NCI-H526 (cell line): ENCODE data around the gene NAA80.
"Not testable (repeated sequence)": the region's sequence is repeated elsewhere in the genome, so short reads cannot be mapped to it uniquely, and the experiment has no call there.

Experiments
- DNase-seq, 2 experiments: peaks; one replicate each; lab custom pipeline; 2025; lab: John Stamatoyannopoulos, UW

Gene NAA80

DNA sequence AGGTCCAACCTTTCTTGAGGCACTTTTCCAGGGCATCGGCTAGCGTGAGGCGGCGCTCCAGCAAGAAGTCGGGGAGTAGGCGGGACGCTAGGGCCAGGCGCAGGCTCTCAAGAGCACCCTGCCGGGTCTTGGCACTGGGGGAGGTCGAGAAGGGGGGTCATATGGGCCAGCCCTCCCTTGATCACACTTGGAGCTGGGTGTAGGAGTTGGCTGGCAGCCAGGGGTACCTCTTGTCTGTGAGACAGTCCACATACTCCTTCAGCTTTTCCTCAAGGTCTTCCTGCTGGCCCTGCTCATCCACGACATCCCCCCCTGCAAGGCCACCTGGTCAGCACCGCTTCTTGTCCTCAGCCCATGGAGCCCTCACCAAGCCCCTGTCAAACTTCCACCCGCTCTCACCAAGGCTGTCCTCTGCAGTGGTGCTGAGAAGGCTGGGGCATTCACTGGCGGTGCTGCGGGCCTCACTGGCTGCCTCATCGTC is 9.0 kb downstream of the NAA80 start:
- DNase-seq, result no peak

DNA sequence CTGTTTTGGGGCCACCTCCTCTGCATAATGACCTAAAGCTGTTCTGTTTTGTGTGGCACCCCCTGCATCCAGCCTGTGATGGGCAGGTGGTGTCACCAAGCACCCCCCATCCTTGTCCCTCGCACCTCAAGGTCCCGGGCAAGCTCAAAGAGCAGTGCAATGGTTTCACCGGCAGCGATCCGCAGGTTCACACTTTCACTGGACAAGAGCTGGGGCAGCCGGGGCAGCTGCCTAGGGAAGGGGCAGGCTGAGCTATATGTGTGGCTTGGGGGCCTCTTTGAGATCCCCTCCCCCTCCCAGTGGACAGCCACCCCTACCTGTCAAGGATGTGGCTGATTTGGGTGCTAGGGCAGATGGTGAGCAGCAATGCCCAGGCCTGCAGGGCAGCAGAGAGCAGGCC is 10.1 kb downstream of the NAA80 start:
- no peak for DNase-seq

DNA sequence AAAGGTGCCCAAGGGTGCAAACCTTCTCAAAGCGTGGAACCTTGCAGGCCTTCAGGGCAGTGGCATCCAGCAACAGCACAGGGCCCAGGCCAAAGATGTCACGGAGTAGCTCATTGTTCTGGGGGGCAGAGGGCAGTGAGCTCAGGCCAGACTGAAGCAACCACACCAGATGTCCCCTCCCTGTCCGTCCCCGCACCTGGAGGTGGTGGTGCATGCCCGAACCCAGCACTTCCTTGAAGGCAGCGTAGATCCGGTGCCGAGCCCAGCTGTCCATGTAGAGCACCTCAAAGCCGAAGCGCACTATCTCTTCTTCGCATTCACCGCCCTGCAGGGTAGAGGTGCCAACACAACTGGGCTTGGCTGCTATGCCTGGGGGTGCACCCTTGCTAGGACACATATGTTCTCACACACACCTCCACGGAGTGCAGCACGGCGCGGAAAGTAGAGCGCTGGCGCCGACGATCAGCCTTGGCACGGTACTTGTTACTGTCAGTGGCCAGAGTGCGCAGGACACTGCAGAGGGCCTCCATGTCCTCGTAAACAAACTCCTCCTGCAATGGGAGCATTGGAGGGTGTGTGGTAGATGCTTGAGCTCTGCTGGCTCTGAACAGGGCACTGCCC is 10.7 kb downstream of the NAA80 start:
- no peak for DNase-seq

DNA sequence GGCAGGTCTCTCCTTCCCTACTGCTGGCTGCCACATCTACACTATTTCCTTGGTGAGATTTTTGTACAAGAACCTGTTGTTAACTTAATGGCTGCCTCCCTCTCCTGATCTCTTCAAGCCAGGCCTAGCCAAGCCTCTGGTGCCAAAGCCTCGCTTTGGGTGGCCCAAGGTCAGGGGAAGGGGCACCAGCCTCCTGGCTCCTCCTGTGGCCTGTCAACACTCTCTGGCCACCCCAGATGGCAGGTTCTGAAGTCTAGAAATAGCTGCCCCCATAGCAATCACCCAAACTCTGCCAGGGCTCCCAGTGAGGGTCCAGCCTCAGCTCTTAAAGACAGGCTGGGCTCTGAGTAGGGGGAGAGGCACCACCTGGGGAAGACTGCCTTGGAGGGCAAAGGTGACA is 11.9 kb downstream of the NAA80 start:
- no peak for DNase-seq

DNA sequence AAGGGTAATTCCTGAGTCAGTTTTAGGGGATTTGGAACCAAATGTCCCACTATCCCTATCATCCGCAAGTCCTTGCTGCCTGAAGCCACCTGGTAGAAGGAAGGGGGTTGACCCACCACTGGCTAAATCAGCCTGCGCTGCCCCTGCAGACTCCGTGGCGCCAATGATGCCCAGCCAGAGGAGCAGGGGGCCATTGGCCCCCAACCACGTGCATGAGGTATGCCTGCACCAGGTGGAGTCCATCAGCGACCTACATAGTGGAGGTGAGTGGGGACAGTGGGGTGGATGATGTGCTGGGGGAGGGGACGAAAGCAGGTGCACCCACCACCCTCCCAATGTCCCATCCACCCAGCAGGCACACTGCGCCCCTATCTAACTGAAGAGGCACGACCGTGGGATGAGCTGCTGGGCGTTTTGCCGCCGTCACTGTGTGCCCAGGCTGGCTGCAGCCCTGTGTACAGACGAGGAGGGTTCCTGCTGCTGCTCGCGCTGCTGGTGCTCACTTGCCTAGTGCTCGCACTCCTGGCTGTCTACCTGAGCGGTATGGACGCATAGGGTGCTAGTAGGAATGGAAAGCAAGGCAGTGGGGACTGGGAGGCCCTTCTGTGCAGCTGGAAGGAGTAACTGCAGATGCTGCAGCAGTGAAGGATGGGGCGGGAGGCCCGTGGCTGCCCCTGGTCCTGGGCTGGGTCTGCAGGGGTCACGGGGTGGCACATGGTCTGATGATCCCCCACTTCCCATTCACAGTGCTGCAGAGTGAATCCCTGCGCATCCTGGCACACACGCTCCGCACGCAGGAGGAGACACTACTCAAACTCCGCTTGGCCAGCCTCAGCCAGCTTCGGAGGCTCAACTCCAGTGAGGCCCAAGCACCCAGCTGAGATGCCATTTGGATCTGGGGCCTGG is 12.6 kb downstream of the NAA80 start:
- DNase-seq, result no peak

DNA sequence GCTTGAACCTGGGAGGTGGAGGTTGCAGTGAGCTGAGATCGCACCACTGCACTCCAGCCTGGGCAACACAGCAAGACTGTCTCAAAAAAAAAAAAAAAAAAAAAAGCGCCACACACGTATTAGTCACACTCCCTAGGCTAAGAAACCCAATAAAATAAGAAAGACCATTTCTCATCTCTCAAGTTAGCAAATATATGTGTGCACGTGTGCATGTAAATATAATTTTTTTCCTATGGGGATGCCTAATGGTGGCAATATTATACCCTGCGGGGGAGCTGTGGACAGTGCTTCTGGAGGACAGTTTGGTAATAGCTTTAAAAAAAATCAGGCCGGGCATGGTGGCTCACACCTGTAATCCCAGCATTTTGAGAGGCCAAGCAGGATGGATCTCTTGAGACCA is 15.1 kb downstream of the NAA80 start:
- DNase-seq, result not testable (repeated sequence)

DNA sequence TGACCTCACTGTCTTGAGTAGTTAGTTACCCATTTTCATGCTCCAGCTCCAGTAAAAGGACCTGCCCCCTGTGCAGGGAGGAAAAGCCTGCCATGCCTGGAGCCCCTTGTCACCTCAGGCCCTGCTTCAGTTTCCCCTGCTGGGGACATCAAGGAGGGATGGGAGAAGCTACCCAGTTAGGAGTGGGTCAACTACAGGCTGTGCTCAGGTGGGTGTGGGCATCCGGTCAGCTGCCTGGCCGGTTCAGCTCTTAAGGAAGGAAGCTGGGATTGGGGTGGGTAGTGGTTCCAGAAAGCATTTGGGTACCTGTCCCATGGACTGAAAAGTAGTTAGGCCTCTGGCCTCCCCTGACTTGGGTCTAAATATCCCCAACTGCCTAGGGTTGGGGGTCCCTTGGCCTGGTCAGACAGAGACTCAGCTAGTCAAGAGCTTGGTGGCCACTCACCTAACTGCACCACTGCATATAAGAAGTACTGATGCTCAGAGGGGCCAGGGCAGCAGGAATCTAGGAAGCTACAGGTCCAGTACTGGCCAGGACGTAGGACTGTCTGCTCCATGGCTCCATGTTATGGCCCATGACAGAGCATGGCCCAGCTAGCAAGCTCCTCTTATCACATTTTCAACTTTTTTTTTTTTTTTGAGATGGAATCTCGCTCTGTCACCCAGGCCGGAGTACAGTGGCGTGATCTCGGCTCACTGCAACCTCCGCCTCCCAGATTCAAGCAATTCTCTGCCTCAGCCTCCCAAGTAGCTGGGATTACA is 19.8 kb downstream of the NAA80 start:
- no peak for DNase-seq

DNA sequence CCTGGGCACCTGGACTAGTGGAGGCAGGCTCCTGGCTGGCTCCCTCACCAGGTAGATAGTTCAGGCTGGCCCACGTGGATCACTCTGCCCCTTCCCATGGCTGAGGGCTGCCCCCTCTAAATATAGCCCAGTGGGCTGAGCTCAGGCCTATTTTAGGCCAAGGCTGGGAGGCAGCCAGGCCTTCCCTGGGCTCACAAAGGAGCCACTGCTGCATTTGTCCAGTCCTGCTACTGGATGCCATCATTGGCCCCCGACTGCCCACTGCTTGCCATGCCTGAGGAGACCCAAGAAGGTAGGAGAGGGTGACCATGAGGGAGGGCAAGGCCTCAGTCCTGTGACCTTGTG is 20.4 kb downstream of the NAA80 start, which contains the start of gene LSMEM2:
Gene LSMEM2 (plus strand): TSS at position 208 of the 345 bp plus-strand sequence. CDS start 27 bp downstream, at position 235.
- DNase-seq, result no peak

DNA sequence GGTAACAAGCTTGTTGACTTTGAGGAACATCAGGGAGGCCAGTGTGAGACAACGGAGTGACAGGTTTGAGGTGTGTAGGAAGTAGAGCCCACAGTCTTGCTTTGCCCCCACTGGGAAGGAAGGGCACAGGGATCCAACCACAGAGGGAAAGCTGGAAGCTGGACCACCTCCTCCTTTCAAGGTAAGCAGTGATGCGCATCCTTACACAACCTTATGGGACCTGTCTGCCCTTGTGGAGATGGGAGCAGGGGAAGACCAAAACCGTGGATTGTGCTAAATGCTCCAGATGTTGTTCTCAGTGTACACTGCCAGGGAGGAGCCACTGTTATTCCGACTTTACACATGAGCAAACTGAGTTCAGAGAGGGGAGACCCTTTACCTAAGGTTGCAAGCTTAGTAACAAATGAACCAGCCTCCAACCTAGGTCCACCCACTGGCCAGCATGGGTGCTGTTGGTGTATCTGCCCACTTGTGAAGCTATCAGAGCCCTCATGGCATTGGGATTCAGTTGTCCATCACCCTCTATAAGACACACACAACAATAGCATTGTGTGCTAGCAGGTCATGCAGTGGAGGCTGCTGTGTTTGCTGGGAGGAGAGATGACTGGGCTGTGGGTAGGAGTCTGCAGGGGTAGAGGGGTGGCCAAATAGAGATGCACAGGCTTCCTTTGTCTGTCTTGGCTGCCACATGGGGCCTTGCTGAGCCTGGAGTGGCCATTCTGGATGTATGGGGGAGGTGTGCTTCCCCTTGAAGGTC is 20.9 kb downstream of the NAA80 start:
- DNase-seq, result no peak

DNA sequence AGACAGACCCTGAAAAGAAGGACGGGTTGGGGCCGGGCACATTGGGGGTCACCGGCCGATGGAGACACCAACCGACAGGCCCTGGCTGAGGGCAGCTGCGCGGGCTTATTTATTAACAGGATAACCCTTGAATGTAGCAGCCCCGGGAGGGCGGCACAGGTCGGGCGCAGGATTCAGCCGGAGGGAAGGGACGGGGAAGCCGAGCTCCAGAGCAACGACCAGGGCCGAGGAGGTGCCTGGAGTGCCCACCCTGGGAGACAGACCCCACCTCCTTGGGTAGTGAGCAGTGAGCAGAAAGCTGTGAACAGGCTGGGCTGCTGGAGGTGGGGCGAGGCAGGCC is 22.5 kb downstream of the NAA80 start:
- DNase-seq, result no peak

DNA sequence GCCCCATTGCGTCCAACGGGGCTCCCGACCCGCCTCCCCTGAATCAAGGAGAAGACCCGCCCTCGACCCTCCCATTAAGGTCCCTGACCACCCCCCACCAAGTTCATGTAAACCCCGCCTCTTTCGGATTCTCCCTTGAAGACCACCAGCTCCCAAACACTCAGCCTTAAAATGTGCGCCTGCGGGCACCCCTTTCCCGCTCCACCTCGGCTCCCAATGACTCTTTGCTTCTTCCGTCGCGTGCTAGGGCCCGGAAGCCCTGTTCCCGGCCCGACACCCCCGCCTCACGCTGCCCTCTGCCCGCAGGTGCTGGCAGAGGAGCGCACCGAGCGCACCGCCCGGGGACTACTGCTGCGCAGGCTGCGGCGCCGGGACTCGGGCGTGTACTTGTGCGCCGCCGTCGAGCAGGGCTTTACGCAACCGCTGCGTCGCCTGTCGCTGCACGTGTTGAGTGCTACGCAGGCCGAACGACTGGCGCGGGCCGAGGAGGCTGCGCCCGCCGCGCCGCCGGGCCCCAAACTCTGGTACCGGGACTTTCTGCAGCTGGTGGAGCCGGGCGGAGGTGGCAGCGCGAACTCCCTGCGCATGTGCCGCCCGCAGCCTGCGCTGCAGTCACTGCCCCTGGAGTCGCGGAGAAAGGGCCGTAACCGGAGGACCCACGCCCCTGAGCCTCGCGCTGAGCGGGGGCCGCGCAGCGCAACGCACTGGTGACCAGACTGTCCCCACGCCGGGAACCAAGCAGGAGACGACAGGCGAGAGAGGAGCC is 23.0 kb downstream of the NAA80 start:
- no peak for DNase-seq

DNA sequence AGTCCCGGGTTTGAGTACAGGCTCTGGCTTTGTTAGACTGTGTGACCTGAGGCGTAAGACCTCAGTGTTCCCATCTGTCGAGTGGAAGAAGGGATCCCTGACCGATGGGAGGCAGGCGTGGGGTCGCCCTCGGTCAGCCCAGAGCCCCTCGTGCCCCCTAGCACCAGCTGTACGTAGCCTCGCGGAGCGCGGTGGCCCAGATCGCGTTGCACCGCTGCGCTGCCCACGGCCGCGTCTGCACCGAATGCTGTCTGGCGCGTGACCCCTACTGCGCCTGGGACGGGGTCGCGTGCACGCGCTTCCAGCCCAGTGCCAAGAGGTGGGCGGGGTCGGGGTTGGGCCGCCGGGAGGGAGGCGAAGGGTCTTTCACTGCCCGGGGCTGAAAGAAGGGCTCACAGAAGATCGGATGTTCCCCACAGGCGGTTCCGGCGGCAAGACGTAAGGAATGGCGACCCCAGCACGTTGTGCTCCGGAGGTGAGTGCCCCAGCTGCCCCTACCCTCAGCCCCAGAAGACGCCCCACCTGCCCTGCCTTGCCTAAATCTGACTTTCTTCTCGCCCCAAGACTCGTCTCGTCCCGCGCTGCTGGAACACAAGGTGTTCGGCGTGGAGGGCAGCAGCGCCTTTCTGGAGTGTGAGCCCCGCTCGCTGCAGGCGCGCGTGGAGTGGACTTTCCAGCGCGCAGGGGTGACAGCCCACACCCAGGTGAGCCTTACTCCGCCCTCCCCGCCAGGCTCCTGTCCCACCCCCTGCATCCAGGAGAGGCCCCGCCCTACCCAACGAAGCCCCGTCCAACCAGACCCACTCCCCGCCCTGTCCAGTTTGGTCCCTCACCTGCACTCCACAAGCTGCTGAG is 23.8 kb downstream of the NAA80 start:
- no peak for DNase-seq

DNA sequence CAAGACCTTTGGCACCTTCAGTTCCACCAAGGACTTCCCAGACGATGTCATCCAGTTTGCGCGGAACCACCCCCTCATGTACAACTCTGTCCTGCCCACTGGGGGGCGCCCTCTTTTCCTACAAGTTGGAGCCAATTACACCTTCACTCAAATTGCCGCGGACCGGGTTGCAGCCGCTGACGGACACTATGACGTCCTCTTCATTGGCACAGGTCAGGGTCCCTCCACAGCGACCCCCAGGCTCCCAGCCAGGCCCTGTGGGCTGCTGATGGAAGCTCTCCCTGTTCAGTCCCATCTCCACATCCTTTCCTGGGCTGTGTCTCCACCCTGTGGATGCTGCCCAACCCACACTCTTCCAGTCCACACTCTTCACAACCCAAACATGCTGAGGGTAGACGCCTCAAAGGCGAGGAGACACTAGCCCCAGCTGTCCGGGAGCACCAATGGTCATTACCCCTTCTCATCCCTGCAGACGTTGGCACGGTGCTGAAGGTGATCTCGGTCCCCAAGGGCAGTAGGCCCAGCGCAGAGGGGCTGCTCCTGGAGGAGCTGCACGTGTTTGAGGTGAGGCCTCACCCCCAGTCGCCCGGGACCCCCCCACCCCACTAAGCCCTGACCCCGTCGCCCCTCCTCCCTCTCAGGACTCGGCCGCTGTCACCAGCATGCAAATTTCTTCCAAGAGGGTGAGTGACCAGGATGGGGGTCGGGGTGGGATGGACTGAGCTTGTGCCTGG is 24.7 kb downstream of the NAA80 start:
- peak; percentile 29 to 76 for DNase-seq

DNA sequence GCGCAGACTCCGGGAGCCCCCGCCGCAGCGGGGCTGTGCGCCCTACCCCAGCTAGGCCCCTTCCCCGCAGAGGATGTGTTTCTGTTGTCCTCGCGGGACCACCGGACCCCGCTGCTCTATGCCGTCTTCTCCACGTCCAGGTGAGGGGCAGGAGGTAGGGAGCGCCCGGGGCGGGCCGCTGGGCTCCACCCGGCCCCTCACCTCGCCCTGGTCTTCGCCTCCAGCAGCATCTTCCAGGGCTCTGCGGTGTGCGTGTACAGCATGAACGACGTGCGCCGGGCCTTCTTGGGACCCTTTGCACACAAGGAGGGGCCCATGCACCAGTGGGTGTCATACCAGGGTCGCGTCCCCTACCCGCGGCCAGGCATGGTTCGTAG is 25.5 kb downstream of the NAA80 start:
- no peak for DNase-seq

DNA sequence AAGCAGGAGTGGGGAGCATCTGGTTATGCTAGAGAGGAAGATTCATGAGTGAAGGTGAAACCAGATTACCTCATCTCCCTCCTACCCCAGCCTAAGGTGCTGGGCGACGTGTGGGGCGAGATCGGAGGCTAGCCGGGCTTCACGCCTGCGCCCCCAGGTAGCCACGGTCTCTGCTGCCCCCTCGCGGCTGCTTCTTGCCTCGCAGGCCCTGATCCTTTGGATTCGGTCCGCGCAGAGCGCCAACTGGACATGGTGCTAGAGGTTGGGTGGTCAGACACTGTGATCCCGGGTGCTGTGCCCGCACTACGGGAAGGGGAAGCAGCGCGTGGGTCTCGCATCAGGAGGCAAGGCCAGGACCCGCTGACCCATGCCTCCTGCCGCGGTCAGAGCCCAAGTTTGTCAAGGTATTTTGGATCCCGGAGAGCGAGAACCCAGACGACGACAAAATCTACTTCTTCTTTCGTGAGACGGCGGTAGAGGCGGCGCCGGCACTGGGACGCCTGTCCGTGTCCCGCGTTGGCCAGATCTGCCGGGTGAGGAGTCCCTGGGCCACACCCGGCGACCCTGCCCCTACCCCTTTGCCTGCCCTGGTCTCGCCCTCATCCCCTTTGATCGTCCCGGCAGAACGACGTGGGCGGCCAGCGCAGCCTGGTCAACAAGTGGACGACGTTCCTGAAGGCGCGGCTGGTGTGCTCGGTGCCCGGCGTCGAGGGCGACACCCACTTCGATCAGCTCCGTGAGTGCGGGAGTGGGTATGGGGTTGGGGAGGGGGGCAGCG is 26.1 kb downstream of the NAA80 start:
- DNase-seq, result peak; percentile 57 to 89

DNA sequence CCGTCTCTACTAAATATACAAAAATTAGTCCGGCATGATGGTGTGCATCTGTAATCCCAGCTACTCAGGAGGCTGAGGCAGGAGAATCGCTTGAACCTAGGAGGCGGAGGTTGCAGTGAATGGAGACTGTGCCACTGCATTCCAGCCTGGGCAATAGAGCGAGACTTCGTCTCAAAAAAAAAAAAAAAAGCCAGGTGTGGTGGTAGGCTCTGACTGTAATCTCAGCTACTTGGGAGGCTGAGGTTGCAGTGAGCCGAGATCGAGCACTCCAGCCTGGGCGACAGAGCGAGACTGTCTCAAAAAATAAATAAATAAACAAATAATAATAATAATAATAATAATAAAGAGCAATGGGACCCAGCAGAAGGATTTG is 26.7 kb downstream of the NAA80 start:
- DNase-seq, result not testable (repeated sequence)

DNA sequence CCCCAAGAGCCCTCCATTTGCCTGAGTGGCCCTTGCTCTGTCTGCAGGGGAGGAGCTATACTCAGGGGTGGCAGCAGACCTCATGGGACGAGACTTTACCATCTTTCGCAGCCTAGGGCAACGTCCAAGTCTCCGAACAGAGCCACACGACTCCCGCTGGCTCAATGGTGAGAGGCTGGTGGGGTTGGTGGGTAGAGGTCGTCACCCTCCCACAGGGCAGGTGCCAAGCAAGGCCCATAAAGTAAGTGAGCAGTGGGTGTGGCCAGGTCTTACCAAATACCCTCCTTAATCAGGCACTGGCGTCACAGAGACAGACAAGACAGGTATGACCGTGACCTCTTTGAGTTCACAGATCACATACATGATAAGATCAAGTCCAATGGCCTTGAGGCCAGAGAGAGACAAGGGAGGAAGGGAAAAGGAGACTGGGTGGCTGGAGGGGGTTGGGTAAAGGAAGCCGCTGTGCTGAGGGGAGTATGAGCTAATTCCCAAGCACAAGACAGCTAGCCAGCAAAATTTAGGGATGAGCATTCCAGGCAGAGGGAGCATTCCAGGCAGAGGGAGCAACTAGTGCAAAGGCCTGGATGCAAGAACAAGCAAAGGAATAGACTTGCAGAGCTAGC is 27.8 kb downstream of the NAA80 start:
- no peak for DNase-seq

DNA sequence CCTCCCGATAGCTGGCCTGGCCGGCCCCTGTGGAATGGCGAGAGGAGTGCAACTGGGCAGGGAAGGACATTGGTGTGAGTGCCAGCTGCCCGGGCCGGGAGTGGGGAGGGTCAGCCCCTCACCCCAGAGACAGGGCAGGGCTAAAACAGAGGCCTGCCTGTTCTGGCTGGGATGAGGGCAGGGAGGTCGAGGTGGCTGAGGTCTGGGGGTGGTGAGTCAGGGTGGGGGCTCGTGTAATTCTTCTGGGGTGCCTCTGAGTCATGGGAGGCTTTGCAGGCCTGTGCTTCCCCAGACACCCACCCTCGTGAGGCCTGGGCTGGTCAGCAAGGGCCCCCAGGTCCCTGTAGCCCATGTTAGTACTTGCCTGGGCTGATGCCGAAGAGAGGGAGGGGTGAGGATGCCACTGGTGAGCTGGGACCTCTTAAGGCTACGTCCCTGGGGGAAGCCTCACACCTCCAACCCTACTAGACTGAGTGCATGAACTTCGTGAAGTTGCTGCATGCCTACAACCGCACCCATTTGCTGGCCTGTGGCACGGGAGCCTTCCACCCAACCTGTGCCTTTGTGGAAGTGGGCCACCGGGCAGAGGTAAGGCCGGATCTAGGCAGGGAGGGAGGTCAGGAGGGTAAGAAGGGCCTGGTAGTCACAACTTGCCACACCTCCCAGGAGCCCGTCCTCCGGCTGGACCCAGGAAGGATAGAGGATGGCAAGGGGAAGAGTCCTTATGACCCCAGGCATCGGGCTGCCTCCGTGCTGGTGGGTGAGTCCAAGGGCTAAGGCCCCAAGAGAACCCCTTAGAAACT is 28.6 kb downstream of the NAA80 start:
- no peak for DNase-seq
